HUDEP-2 (cell line): ENCODE data around the gene XRCC4.
"Not testable (repeated sequence)": the region's sequence is repeated elsewhere in the genome, so short reads cannot be mapped to it uniquely, and the experiment has no call there.

Experiments used
- DNase-seq, 76 experiments: peaks; one replicate each; lab custom pipeline; 2025; ENCODE audit not compliant: unreplicated experiment in 76 of 76; lab: John Stamatoyannopoulos, UW

XRCC4 gene

DNA sequence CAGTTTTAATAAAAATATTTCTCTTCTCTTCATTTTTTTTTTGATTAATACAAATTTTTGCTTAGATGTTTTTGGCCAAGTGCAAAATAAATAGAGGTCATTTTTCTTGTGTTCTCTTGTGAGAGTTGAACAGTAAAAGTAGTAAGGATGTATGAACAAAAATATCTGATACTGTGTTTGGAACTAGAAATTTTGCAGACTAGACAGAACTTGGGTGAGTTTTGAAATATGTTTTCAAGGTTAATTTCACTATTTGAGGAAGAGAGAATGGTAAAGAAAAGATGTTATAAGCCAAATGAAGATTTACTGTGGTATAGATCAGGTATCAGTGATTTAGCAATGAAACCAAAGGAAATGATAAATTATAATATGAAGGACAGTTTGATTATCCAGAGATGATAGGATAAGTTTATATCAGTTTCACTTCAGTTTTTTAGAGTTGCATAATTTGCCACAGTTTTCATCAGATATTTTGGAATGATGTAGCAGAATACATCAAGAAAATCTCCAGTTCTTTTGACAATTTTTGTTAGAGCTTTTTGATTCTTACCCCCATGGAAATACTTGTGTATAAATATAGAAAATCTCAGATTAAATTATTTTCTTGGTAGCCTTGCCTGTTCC is 246.3 kb downstream of the XRCC4 start:
- DNase-seq = no peak

DNA sequence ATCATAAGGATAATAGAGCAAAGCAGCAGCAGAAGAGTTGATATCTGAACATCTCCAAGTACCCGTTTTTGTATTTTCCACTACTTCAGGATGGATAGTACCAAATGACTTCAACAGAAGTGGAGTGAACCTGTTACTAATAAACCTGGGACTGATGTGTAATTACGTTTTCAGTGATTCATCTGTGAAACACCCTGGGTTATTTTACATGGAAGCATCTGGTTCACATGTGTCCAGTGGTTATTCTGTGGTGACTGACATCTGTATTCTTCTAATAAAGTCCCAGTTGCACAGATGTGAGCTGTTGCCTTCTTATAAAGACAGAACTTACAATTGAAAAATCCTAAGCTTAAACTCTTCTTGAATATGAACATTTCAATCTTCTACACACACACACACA is 254.5 kb downstream of the XRCC4 start:
- no peak for DNase-seq

DNA sequence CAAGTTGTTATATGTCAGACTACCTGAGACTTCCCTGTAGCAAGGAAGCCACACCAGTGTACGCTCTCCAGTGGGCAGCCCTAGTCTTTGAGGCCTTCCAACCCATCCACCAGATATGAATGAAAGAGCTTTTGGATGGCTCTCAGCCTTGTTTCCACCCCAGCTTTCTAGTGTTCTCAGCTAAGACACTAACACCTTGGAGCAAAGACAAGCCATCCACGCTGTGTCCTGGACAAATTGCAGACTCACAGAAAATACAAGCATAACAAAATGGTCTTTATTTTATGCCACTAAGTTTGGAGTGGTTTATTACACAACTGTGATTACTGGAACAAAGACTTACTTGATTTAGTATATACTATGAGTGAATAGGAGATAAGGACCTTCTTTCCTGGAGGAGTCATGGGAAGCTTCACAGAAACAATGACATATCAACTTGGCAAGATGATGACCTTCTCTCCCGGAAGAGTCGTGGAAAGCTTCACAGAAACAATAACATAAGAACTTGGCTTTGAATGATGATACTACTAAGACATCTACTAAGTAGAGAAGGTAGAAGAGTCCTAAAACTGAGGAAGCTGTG is 260.2 kb downstream of the XRCC4 start:
- no peak for DNase-seq

DNA sequence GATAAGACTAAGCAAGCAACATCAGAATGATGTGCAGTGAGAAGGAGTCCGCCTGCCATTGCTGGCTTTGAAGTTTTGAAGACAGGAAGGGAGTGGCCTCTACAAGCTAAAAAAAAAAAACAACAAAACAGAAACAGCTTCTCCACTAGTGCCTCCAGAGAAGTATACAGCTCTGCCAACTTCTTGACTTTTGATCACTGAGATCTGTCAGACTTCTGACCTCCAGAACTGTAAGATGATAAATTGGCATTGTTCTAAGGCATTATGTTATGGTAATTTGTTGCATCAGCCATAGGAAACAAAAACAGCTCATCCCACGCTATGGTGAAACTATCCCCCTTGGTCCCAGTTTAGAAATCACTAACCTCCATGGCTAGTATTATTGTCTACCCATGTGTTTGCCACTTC is 263.2 kb downstream of the XRCC4 start:
- no peak for DNase-seq

DNA sequence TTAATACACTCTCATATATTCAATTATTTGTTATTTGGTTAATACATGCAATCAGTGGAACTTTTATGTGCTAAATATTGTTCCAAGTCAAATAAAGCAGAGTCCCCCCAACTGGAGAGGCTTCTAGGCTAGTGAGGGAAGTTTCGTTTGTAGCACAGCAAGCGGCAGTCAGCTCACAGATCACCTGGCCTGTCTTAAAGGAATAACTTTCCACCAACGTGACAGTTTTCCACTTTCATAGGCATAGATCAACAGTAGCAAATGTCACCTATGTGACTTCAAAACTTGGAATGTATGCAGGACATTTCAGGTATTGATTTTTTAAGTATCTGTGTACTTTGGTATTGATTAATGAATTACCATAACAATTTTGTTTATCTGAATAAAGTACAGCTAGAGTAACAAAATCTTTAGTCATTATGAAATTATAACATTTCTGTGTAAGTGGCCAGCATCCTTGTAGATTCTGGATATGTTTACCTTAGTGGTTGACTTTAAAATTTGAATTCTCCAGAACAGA is 264.5 kb downstream of the XRCC4 start:
- DNase-seq = no peak

DNA sequence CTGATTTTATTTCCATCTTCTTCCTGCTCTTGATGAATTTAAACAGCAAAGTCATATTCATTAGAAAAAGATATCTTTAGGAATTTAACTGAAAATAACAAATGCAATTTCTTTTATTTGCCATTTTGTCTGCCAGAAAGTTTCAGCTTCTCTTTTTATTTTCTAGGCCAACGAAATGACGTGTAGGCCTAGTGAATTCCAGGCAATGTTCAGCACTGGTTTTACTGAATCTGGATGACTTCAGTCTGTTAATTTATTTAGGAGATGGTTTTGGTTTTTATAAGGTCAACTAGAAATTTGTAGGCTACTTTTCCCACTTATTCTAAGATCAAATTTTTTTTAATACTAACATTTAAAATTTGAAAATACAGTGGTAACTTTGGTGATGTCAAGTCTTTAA is 265.1 kb downstream of the XRCC4 start:
- no peak for DNase-seq

DNA sequence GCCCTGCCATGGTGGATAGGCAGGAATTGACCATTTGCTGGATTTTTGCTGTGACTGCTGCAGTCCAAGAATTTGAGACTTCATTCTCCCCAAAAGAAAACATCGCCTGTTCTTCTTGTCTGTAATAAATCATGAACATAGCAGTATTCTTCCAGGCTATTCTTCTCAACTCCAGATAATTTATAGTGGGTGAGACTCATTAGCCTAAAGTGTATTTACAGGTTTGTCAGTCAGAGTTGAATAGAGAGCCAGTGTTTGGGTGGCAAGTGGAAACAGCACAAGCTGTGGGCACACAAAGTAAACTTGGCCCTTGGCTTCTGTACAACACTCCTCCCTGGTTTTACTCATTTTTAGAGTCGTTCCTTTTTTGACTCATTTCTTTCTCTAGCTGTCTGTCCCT is 266.0 kb downstream of the XRCC4 start:
- DNase-seq = no peak

DNA sequence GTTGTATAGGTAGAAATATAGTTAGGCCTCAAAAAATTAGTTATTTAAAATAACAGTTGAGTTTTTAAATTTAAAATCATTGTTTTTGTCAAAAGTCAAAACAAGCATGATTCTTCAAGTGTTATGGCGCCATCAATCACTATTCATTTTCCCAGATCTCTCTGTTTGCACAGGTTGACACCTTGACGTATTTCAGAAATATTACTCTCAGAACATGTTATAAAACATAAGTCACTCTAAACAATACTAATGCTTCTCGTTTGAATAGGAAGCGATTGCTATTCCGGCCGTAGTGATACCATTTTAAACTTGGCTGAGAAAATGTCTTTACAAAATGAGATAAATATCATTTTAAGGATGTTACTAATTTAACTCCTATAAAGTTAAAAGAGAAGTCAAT is 268.1 kb downstream of the XRCC4 start:
- no peak for DNase-seq

DNA sequence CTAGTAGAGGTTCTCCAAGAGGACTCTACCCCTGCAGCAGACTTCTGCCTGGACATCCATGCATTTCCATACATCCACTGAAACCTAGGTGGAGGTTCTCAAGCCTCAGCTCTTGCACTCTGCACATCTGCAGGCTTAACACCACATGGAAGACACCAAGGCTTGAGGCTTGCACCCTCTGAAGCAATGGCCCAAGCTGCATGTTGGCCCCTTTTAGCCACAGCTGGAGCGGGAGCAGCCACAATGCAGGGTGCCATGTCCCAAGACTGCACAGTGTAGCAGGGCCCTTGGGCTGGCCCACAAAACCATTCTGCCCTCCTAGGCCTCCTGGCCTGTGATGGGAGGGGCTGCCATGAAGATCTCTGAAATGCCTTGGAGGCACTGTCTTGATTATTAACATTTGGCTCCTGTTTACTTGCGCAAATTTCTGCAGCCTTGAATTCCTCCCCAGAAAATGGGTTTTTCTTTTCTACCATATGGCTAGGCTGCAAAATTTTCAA is 271.0 kb downstream of the XRCC4 start:
- DNase-seq = no peak

DNA sequence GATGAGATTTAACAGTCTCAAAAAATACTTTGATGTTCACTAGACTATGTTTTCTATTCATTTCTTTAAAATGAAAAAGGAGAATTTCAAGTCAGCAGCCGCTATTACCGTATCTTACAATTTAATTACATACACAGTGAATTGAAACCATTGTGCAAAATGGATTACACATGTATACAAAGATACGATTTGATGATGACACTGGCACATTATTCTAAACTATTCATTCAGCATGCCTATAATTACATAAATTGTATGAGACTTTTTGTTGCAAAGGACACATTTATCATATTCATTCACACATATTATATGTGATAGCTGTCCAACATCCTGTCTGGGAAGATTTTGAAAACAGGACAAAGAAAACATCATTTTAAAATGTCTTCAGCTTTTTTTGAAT is 275.9 kb downstream of the XRCC4 start:
- DNase-seq = no peak

DNA sequence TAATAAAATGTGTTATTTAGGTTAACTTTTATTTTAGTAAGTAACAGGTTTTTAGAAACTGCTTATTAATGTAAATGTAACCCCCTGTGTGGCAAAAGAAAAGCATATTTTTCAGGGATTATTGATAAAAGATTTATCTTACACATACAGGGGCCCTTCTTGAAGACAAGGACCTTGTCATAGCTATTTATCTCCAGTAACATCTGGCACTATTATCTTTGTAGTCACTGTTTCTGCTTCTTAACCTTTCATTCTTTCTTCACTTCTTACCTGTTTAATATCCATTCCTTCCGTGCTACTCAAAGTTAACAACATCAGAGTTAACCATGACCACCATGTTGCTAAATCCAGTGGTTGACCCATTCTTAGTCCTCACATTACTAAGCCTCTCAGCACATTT is 276.4 kb downstream of the XRCC4 start:
- no peak for DNase-seq

DNA sequence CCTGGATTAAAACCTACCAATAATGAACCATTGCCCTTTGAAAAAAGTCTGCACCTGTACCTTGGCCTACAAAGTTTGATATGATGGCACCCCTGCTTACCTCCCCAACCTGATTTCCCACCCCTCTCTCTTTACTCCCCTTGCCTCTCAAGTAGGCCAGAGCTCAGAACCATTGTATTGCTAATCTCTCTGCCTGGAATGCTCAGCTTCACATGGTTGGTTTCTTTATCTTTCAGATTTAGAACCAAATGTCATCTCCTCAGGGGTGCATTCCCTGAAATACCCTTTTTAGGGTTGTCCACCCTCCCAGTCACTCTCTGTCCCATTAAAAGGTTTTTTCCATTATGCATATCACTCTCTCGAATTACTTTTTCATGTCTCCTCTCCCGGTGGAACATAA is 277.6 kb downstream of the XRCC4 start:
- no peak for DNase-seq

DNA sequence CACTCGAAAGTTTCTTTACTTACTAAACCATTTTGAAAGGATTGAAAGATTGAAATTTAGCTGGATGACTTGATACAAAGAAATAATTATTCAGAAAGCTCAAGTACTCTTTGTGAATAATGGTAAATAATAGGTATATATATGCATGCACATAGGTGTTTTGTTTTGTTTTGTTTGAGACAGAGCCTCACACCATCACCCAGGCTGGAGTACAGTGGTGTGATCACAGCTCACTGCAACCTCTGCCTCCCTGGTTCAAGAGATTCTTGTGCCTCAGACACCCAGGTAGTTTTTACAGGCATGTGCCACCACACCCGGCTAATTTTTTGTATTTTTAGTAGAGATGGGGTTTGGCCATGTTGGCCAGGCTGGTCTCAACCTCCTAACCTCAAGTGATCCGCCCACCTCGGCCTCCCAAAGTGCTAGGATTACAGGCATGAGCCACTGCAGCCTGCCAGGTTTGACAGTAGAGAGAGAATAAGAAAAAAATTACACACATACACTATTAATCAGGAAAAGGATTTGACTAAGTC is 278.2 kb downstream of the XRCC4 start:
- not testable (repeated sequence) for DNase-seq

DNA sequence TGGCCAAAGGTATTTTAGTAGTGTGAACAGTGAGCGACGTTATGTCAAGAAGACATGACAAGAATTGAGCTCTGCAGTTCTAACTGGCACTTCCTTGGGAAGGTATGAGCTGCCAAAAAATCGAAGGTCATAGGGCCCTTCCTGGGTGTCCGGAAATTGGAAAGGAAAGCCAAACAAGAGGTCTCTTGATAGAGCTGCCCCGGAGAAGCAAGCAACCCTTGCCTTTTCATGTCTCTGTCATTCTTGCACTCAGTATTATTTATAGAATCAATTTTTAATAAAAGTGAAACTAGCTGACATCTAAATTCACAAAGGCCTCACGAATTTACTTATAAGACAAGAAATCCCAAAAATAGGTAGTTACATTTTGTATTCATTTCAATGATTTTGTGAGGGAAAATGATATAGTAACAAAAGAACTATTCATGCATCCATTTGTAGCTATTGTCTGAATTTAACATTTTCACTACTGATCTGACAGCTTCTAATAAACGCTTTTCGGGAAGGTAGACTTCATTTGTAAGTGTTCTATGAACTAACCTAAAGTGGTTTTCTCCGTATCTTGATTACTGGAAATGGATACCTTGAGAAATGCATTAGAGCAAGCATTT is 280.4 kb downstream of the XRCC4 start:
- no peak for DNase-seq

DNA sequence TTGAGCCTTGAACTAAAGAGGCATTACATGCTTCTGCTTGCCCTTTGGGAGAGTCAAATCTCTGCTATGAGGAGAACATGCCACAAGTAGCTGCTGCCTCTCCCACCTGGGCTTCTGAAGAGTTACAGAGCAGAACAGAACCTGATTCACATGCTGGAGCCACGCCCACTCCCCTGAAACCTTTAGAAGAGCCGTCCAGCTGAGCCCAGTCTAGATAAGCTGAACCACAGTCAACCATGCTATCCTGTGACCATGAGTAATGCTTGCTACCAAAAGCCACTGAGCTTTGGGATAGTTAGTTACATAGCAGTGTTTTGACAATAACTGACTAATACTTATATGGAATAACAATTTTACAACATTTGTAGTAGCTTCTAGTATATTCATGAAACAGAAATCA is 283.2 kb downstream of the XRCC4 start:
- peak in 1 of 76 experiments; percentile 17 for DNase-seq

DNA sequence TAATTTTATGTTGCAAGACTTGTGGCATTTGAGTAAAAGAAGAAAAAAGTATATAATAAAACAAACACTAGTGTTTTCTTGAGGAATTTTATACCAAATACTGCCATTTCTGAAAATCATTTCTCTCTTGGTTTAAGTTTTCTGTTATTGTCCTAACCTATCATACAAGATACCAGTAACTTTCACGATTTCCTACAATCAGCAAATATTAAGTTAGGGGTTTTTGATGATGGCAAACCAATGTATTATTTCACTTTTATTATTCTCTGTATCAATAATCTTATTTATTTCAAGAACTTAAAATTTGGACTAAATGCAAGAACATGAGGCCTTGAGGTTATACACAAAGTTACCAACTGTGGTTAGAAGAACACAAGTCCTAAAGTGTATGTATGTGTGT is 285.2 kb downstream of the XRCC4 start:
- no peak for DNase-seq

DNA sequence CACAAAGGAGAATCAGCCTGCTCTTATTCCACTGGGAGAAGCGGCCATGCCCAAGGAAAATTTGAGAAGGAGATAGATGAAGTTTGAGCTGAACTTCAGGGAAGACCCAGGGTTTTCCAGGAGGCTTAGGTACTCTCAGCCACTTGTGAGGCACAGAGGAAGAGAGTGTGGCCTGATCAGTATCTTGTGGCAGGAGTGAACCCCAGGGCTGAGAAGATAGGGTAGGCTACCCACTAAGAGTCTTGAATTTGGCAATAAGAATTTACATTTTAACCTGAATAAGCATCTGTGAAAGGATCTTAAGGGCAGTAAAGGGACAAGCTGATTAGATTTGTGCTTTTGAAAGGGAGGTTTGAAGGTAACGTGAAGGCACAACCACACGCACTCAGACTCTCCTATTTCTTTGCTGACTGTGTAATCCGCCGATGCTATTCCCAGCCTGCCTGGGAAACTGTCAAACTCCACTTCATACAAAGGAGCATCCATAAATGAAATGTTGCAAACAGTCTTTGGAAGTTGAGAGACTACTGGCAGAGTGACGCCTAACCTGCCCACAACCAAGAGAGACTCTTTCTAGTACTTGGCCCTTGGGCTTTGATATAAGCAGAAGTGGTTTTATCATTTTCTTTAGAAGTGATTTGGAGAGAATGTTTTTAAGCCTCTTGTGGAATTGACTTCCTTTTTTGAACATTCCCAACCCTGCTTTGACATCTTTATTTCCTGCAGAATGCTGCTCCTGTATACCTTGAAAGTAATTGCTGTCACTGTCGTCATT is 286.0 kb downstream of the XRCC4 start:
- no peak for DNase-seq

DNA sequence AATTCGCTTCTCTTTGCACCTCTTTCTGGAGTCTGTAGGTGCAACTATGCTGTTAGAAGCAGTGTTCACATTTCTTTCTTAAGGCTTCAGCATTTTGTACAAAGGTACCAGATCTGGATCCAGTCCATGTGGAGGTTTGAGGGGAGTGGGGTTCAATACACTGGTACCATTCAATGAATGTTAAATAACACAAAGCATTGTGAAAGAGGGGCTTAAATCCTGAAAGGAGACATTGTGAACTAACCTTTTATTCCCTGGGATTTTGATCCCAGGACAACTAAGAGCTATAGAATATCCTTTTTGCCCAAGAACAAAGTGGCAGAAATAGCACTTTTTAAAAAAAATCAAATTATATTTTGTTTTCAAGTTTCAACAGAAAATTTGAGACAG is 286.5 kb downstream of the XRCC4 start:
- no peak for DNase-seq

DNA sequence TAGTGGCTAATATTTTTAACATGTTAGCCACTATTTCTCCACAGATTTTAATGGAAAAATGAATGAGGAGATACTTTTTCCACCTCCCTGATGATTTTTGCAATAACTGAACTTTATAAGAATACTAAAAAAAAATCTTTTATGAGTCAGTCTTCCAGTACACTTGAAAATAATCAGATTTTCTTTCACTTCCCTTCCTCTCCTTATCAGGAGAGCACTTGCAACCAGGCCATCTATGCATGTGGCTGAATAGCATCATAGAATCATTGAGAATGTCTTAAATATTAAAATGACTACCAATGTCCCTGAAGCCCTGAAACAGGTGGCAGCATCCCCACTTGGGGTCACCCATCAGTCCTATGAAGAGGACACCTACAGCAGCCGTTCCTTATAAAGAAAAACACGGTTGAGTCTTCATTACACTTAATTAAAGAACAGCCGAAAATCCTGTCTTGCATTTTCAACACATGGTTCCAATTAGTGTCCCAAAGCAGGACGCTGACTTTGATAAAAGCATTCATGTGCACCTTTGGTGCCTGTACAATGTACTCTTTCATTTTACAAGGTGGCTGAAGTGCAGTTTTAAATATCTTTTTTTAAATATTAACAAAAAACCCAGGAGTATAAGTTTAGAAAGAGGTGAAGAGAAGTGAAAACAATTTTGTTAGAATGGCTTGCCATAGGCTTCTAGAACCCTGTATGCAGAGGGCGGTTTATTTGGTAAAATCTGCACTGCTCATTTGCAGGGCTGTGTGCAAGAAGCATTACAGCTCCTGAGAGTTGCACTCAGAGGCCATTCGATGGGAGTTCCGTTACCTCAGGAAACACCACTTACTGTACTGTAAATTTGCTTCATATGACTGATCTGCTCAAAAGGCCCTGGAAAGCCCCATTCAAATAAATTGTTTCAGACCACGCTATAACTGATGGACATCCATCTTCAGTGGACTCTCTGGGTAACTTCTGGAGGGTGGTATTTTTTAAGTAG is 287.3 kb downstream of the XRCC4 start:
- DNase-seq = no peak

DNA sequence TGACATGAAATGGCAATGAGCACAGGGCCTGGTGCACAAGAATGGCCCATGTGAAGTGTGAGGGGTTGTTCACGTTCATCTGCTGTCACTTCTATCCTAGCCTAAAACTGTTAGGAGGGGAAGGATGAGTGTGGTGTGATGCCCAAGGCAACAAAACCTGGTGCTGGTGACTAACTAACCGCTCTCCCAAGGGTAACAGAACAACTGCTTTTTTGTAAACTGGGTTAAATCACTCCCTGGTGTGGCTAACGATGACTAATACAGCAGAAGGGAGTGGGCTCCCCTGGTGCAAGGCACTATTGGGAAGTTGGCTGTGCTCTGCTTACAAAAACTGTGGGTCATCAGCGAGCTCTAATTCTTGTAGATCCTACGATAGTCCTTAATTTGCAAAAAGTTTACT is 291.0 kb downstream of the XRCC4 start:
- no peak for DNase-seq
